ENCODE results near the gene NPLOC4. TPM values are rescaled to one million over a fixed set of nuclear protein-coding genes. Genes with fewer than 3 reads are reported as not detected.
"Not testable (repeated sequence)": the region's sequence is repeated elsewhere in the genome, so short reads cannot be mapped to it uniquely, and the experiment has no call there.

Gene NPLOC4
- polyA plus RNA-seq, 5 donors, result 42.5 to 62.6 (median 53.3) TPM

GRCh38 chr17:81535480-81536298, 101.2 kb downstream of the NPLOC4 start:
- no peak for DNase-seq

DNA sequence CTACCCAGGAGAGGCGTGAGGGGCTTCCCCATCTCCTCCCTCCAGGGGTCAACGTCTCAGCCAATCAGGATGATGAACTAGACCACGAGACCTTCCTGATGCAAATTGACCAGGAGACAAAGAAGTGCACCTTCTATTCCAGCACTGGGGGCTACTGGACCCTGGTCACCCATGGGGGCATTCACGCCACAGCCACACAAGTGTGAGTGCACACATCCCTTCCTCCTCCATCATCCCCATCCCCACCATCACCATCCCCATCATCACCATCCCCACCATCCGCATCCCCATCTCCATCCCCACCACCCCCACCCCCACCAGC, 101.9 kb downstream of the NPLOC4 start:
- DNase-seq, result no peak

DNA sequence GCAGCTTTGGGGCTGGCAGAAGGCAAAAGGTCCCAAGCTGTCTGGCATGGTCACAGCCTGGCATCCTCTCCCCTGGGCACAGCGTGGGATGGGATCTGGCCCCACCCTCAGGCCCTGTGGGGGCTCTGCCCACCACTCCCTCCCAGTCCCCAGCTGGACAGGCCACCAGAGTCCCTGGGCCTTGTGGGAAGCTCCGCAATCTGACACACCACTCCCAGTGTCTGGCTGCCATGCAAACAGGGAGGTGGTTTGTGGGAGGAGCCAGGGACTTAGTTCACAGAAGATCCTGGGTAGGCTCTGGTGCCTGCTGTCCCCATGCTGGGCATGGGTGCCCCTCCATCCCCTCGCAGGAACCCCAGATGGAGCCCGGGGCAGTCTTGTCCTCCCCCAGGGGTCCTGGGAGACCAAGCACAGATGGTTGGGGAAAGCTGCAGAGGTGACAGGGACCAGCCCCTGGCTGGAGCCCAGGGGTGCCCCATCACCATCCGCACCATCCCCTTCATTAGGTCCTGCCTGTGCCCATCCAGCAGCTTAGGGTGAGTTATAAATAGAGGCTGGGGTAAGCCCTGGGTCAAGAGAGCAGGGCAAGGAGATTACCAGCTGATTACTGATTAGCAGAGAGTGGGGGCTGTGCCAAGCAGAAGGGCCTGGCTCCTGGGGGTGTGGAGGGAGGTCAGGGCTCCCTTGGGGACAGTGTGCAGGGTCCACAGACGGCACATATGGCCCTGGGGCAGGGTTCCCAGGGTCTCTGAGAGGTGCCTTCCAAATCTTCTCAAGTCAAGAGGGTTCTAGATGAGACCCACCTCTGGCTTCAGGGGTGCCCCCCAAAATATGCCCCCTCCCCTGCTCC, 102.5 kb downstream of the NPLOC4 start:
- no peak for DNase-seq

DNA sequence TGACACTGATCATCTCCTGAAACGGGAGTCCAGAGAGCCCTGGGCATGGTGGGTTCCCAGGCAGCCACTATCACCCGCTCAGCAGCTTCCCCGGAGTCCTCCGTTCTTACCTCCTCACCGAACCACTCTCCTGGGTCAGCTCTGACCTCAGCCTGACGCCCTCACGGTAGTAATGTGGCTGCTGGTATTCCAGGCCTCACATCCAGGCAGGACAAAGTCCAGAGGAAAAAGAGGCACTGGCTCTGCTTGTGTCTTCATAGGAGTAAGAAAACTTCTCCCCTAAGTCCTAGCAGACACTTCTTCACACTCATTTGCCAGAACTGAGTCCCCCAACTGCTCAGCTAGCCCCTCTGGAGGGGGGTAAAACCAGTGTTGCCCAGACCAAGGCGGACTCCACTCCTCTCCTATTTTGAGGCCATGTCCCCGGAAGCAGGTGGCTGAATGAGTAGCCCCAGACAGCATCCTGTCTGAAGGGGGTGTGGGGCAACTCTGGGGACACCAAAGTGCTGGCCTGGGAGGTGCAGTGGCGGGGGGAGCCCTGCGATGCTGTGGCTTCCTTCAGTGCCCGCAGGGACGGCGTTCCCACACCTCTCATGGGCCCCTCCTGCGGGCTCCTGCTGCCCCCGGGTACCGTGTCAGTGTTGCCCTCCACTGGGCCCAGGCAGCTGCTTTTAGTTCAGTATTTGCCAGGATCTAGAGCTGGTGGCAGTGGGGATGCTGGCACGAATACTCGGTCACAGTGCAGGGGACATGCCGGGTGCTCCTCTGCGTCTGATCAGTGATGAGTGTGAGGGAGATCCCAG, 103.4 kb downstream of the NPLOC4 start:
- DNase-seq, result no peak

GRCh38 chr17:81532490-81533287, 104.2 kb downstream of the NPLOC4 start:
- no peak for DNase-seq

- not testable (repeated sequence) for DNase-seq
Observed at GRCh38 chr17:81531998-81532404, 104.9 kb downstream of the NPLOC4 start.

DNA sequence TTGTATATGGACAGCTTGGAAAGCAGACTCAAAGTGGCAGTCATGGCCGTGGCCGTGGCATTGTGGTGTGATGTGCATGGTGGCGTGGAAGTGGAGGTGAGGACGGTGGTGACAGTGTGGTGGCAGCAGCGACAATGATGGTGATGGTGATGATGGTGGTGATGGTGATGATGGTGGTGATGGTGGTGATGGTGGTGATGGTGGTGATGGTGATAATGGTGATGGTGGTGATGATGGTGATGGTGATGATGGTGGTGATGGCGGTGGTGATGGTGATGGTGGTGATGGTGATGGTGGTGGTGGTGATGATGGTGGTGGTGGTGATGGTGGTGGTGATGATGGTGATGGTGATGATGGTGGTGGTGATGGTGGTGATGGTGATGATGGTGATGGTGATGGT, 105.9 kb downstream of the NPLOC4 start:
- DNase-seq, result not testable (repeated sequence)

DNA sequence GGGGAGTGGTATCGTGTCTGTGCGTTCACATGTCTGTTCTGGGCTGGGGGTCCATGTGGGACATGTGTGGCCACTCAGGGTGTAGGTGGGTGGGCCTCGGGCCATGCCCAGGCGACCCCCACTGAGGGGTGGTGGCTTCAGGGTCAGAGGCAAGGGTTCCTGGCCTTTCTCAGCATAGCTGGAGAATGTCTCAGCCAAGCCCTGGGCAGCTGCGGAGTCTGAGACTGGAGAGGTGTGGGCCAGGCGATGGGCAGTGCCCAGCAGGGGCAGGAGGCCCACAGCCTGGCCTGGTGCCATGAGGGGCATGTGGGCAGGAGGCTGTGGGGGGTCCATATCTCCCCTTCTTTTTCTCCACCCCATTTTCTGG, 107.5 kb downstream of the NPLOC4 start:
- DNase-seq, result no peak

- DNase-seq, result no peak
Observed at GRCh38 chr17:81528651-81529436, 108.1 kb downstream of the NPLOC4 start.

- no peak for DNase-seq
Observed at GRCh38 chr17:81528384-81528650, 108.6 kb downstream of the NPLOC4 start.

- no peak for DNase-seq
Observed at GRCh38 chr17:81527591-81528383, 109.1 kb downstream of the NPLOC4 start, which contains the start of gene FSCN2. FSCN2 (plus strand) TSS chr17:81528377; CDS start chr17:81528532, 155 bp downstream.

- DNase-seq, result no peak
Observed at GRCh38 chr17:81526662-81527571, 110.0 kb downstream of the NPLOC4 start.

DNA sequence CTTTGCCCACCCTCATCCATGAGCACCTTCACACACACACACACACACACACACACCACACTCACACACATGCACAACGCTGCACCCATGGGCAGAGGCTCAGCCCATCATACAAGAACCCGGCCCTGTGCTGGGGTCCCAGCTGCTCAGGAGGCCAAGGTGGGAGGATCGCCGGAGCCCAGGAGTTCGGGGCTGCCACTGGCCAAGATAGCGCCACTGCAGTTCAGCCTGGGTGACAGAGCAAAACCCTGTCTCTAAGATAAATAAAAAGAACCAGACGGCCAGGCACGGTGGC, 112.1 kb downstream of the NPLOC4 start:
- no peak for DNase-seq

GRCh38 chr17:81524039-81524864, 112.7 kb downstream of the NPLOC4 start:
- no peak for DNase-seq

DNA sequence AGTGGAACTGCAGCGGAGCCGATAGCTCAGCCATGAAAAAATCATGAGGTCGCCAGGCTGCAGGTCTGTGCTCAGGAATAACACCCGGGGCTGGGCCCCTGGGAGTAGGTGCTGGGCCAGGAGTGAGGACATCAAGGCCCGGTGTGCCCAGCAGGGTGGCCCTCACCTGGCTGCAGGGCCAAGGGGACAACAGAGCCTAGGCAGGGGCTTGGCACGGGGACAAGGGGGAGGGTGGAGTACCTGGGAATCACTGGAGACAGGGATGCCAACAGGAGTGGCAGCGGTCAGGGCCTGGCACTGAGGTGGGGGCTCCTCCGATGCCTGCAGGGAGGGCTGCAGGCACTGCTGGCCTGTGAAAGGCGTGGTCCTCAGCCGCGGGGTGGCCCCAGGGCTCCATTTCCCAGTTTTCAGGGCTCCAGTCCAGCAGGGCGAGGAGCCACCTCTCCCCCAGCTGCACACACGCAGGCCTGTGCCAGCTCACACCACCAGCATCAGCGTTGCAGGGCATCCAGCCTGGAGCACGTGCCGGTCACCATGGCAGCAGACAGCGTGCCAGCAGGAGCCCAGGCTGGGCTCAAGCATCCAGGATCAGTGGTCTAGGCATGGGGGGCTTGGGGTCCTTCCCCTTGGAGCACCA, 113.4 kb downstream of the NPLOC4 start:
- no peak for DNase-seq

DNA sequence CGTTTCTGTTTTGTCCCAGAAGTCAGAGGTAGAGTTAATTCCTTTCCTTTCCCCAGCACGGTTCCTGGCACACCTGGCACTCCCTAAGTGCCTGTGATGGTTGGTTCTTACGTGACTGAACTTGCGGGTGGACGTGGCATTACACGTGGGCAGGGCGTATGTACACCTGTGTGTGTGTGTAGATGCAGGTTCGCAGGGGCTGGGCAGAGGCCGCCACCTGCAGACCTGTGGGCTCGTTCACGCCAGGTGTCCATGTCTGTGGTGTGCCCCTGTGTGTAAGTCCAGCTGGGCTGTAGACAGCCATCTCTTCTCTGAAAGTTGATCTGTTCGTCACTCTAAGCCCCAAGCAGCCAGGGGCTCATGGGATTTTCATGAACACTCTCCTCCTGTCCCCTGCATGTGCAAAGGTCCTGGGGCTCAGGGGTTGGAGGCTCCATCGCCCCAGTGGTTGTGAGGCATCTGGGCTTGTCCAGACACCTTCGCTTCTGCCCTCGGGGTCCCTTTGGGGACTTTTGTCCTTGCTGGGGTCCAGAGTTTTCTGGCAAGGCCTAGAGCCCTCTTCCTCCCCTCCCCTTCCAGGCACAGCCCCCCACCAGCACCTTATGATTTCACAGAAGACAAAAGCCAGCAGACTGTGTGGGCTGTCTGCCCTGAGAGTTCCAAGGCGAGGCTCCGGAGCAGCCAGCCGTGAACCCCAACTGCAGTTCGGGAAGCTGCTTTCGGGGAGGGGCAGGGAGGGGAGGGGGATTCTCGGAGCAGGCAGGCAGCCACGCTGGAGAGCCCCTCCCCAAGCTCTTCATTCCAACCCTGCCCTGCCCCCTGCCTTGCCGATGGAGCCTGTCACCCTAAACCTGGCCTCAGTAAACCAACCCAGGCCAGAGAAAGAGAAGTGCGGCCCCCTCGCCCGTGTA, 114.2 kb downstream of the NPLOC4 start:
- DNase-seq, result no peak

Data from right lung (tissue), 5 donors.